T-helper 1 cell (primary cell): ENCODE results near the gene CYP27B1.
"Not testable (repeated sequence)": the region's sequence is repeated elsewhere in the genome, so short reads cannot be mapped to it uniquely, and the experiment has no call there.

Source experiments
- DNase-seq, 5 donors: peaks; one replicate each; pipeline ENCODE4 v3.0.0-alpha.2; 2012 to 2020

The CYP27B1 gene

GRCh38 chr12:57720606-57721595 is 46.0 kb downstream of the CYP27B1 start:
- no peak for DNase-seq

GRCh38 chr12:57719777-57720605 is 46.9 kb downstream of the CYP27B1 start:
- DNase-seq = no peak

- no peak for DNase-seq
Measured at GRCh38 chr12:57718641-57719528, 48.0 kb downstream of the CYP27B1 start.

DNA sequence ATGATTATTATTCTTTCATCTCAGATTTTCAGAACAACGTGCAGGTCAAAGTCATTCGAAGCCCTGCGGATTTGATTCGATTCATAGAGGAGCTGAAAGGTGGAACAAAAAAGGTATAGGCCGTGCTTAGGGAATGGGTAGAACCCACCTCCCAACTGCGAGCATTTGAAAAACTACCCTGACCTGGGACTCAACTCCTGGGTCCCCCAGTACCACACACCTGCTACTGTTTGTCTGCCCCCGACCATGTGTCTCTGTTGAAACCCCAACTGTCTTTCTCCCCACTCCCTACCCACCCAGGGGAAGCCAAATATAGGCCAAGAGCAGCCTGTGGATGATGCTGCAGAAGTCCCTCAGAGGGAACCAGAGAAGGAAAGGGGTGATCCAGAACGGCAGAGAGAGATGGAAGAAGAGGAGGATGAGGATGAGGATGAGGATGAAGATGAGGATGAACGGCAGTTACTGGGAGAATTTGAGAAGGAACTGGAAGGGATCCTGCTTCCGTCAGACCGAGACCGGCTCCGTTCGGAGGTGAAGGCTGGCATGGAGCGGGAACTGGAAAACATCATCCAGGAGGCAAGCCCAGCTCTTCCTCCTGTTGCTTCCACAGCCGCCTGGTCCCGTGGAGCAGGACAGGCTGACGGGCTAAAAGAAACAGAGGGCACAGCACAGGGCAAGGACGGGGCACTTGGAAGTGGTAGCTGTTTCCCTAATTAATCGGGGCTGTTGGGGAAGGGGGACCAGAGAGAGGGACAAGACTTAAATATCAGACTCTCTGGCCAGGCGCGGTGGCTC is 48.8 kb downstream of the CYP27B1 start:
- DNase-seq = no peak

- DNase-seq = no peak
Measured at GRCh38 chr12:57717131-57717530, 49.7 kb downstream of the CYP27B1 start.

DNA sequence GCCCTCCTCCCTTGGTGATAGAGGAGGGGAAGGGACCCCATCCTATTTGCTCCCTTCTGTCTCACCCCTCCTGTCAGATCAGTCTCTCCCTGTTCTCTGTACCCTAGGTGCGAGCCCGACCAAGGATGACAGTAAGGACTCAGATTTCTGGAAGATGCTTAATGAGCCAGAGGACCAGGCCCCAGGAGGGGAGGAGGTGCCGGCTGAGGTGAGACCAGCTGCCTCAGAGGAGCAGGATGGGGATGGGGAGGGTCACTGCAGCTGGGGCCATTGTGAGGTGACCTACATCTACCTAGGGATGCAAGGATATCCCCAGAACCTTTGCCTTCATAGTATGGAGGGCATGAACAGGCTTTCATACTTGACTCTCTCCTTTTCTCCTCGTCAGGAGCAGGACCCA is 50.6 kb downstream of the CYP27B1 start:
- no peak for DNase-seq

GRCh38 chr12:57715786-57716185 is 51.1 kb downstream of the CYP27B1 start:
- DNase-seq = no peak

DNA sequence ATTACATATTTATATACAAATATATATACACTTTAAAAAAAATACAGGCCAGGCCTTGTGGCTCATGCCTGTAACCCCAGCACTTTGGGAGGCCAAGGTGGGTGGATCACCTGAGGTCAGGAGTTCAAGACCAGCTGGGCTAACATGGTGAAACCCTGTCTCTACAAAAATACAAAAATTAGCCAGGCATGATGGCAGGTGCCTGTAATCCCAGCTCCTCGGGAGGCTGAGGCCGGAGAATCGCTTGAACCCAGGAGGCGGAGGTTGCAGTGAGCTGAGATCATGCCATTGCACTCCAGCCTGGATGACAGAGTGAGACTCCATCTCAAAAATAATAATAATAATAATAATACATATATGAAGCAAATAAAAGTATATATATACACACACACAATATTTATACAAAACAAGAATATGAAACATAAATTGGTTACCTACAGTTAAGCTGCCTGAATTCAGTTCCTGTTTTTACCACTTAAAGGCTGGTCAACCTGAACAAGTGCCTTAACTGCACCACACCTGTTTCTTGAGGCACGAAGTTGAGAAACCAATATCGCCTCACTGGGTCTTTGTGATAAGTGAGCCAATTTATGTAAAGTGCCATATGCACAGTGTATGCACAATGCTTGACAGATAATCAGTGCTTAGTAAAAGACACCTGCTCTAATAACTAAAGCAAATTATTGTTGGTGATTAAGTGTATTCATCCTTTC is 51.7 kb downstream of the CYP27B1 start:
- not testable (repeated sequence) for DNase-seq

DNA sequence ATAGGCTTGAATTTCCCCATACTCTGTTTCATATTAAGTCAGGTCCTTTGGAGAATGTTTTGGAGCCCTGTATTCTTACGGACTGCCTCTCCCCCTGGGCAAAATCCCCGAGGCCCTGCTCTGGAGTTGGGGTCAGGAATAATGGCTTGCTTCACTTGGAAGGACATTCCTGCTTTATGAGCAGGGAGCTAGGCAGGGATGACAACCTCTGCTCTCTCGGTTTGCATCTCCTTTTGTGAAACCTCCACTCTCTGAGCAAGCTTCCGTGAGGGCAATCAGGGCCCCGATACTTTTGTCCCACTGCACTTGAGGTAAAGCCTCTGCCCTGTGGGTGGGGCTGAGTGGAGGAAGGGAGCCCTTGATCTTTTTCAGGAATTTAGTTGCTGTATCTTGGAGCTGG is 53.7 kb downstream of the CYP27B1 start:
- DNase-seq = no peak

DNA sequence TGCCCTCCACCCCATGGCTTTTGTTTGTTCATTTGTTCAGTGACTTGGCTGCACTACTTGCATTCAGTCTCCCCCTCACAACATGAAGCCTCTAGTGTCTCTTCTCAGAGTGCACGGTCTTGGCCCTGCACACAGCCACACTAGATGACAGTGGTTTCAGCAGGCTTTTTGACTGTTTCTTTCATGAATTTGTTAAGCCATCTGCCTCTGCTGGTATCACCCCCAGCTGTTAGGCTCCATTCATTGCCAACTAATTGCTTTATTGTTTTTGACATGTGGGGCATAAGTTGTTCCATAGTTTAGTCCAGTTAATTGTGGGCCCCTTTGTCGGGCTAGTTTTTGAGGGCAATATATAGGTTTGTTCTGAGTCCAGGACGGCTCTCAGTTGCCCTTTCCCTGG is 54.2 kb downstream of the CYP27B1 start:
- DNase-seq = no peak
